ENCODE results near the gene EXT2.

The EXT2 gene

DNA sequence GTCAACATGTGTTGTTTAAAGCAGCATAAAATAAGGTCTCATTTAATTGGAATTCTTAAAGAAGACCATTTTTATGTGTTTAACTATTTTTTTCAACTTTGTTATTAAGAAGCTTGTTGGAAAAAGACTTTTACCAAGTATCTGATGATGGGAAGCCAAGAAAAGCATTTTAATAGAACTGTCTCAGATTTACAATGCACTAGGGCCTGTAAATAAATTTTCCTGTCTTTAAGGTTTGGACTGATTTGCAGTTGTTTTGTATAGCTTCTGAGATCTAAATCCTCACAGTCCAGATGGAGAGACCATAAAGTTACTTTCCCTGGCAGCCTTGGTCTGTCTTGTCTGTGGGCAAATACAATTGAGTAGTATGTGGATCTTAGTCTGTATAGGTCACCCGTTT, 41.6 kb downstream of the EXT2 start:
- TF ChIP-seq, protein P1, sequence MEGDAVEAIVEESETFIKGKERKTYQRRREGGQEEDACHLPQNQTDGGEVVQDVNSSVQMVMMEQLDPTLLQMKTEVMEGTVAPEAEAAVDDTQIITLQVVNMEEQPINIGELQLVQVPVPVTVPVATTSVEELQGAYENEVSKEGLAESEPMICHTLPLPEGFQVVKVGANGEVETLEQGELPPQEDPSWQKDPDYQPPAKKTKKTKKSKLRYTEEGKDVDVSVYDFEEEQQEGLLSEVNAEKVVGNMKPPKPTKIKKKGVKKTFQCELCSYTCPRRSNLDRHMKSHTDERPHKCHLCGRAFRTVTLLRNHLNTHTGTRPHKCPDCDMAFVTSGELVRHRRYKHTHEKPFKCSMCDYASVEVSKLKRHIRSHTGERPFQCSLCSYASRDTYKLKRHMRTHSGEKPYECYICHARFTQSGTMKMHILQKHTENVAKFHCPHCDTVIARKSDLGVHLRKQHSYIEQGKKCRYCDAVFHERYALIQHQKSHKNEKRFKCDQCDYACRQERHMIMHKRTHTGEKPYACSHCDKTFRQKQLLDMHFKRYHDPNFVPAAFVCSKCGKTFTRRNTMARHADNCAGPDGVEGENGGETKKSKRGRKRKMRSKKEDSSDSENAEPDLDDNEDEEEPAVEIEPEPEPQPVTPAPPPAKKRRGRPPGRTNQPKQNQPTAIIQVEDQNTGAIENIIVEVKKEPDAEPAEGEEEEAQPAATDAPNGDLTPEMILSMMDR (conservative IDR thresholded peaks at IDR 0.05; ENCODE audit: low read depth, low read length) = no peak
- no peaks in the 10 kb centered on the region for H3K27me3 ChIP-seq (ENCODE audit: insufficient read depth, low read depth)

GRCh38 chr11:44138286-44138685, 42.8 kb downstream of the EXT2 start:
- H3K79me2 ChIP-seq (ENCODE audit: insufficient read depth, low read depth) = no peaks in the 10 kb centered on the region
- H3K36me3 ChIP-seq (ENCODE audit: insufficient read depth) = no peaks in the 10 kb centered on the region
- H3K4me2 ChIP-seq = no peak overlapping the region
- no peak overlapping the region for H2AFZ ChIP-seq (ENCODE audit: low read depth)
- no peak overlapping the region for H3K9ac ChIP-seq
- H4K20me1 ChIP-seq (ENCODE audit: insufficient read depth) = no peaks in the 10 kb centered on the region
- no peak overlapping the region for H3K4me3 ChIP-seq (IDR thresholded peaks at IDR 0.05; ENCODE audit: insufficient read depth, low read depth, low read length)
- no peaks in the 10 kb centered on the region for H3K4me1 ChIP-seq (ENCODE audit: low read depth, poor library complexity, severe bottlenecking)
- TF ChIP-seq, protein P1 (conservative IDR thresholded peaks at IDR 0.05; ENCODE audit: low read depth, low read length) = no peak
- no peak overlapping the region for H3K27ac ChIP-seq
- H3K27me3 ChIP-seq (ENCODE audit: insufficient read depth, low read depth) = no peaks in the 10 kb centered on the region

More for the DNA sequence above, 41.6 kb downstream of the EXT2 start:
- H3K36me3 ChIP-seq (ENCODE audit: insufficient read depth) = no peaks in the 10 kb centered on the region
- no peaks in the 10 kb centered on the region for H4K20me1 ChIP-seq (ENCODE audit: insufficient read depth)
- H3K79me2 ChIP-seq (ENCODE audit: insufficient read depth, low read depth) = no peaks in the 10 kb centered on the region
- H3K4me1 ChIP-seq (ENCODE audit: low read depth, poor library complexity, severe bottlenecking) = no peaks in the 10 kb centered on the region
- H3K4me3 ChIP-seq (IDR thresholded peaks at IDR 0.05; ENCODE audit: insufficient read depth, low read depth, low read length) = no peak overlapping the region
- no peak overlapping the region for H3K9ac ChIP-seq
- no peak overlapping the region for H3K27ac ChIP-seq
- H3K4me2 ChIP-seq = no peak overlapping the region
- no peak overlapping the region for H2AFZ ChIP-seq (ENCODE audit: low read depth)

DNA sequence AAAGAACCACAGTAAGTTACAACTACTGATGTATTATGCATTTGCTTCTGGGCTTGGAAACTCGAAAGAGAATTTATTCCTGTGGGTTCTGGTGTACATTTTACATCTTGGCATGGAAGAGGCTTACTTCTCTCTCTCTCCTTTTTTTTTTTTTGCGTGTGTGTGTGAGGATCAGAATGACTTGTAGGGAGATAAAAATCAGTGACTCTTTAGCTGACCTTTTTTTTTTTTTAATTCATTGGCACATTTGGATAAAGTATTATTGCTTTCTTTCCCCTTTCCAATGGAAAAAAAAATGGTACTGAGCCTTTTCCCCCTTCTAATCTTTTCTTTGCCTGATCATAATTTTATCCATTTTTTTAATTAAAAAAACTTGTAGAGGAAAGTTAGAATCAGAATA, 43.5 kb downstream of the EXT2 start:
- H4K20me1 ChIP-seq (ENCODE audit: insufficient read depth) = no peaks in the 10 kb centered on the region
- H3K4me3 ChIP-seq (IDR thresholded peaks at IDR 0.05; ENCODE audit: insufficient read depth, low read depth, low read length) = no peak overlapping the region
- no peaks in the 10 kb centered on the region for H3K4me1 ChIP-seq (ENCODE audit: low read depth, poor library complexity, severe bottlenecking)
- H3K36me3 ChIP-seq (ENCODE audit: insufficient read depth) = no peaks in the 10 kb centered on the region
- H2AFZ ChIP-seq (ENCODE audit: low read depth) = no peak overlapping the region
- TF ChIP-seq, protein P1 (conservative IDR thresholded peaks at IDR 0.05; ENCODE audit: low read depth, low read length) = no peak
- H3K79me2 ChIP-seq (ENCODE audit: insufficient read depth, low read depth) = no peaks in the 10 kb centered on the region
- no peak overlapping the region for H3K4me2 ChIP-seq
- no peaks in the 10 kb centered on the region for H3K27me3 ChIP-seq (ENCODE audit: insufficient read depth, low read depth)
- H3K27ac ChIP-seq = no peak overlapping the region
- no peak overlapping the region for H3K9ac ChIP-seq

- no peak overlapping the region for H2AFZ ChIP-seq (ENCODE audit: low read depth)
Measured at GRCh38 chr11:44139565-44140330, 44.3 kb downstream of the EXT2 start.

More at GRCh38 chr11:44139565-44140330, 44.3 kb downstream of the EXT2 start:
- no peak overlapping the region for H3K4me3 ChIP-seq (IDR thresholded peaks at IDR 0.05; ENCODE audit: insufficient read depth, low read depth, low read length)
- no peaks in the 10 kb centered on the region for H3K36me3 ChIP-seq (ENCODE audit: insufficient read depth)
- TF ChIP-seq, protein P1 (conservative IDR thresholded peaks at IDR 0.05; ENCODE audit: low read depth, low read length) = no peak
- no peaks in the 10 kb centered on the region for H4K20me1 ChIP-seq (ENCODE audit: insufficient read depth)
- H3K4me1 ChIP-seq (ENCODE audit: low read depth, poor library complexity, severe bottlenecking) = no peaks in the 10 kb centered on the region
- no peak overlapping the region for H3K4me2 ChIP-seq
- H3K79me2 ChIP-seq (ENCODE audit: insufficient read depth, low read depth) = no peaks in the 10 kb centered on the region
- H3K27ac ChIP-seq = no peak overlapping the region
- no peaks in the 10 kb centered on the region for H3K27me3 ChIP-seq (ENCODE audit: insufficient read depth, low read depth)
- H3K9ac ChIP-seq = no peak overlapping the region

Measured in KMS-11 (cell line).